ENCODE data around the gene G3BP1. TPM values are rescaled to one million over a fixed set of nuclear protein-coding genes. Genes with fewer than 3 reads are reported as not detected.
"Not testable (repeated sequence)": the region's sequence is repeated elsewhere in the genome, so short reads cannot be mapped to it uniquely, and the experiment has no call there.

Gene G3BP1
- total and polyA plus RNA-seq, 12 donors, result 10.6 to 132 (median 114) TPM

GRCh38 chr5:151779531-151780125 lies 7.9 kb downstream of the G3BP1 start:
- Histone ChIP-seq H3K36me3 (peaks cover 0 to 27% (median 0%) of the 10 kb centered on the region in 9 donors), H3K4me1 (peaks cover 4 to 99% (median 88%) of the 10 kb centered on the region in 9 donors), H3K27me3 (no peaks in the 10 kb centered on the region), H3K4me3 (no peak overlapping the region), H3K9me3 (no peaks in the 10 kb centered on the region), H3K27ac (no peak overlapping the region)
- no peak for TF ChIP-seq CTCF (IDR thresholded peaks at IDR 0.05)
- ATAC-seq (peak in 1 of 8 donors; percentile 52), DNase-seq (no peak)
- 61 to 66% methylated on average over 3 of the region's 3 CpGs for WGBS, 2 donors
- intact Hi-C loops (cut with DNase I), result loop anchor here in 1 of 10 donors (5.0 kb wide), 1 partner anchor 33 kb away; no protein-coding TSS in a partner anchor

- TF ChIP-seq CTCF (IDR thresholded peaks at IDR 0.05), result no peak
- H3K27ac ChIP-seq, result no peak overlapping the region
- no peak for ATAC-seq
- peaks cover 0 to 27% (median 0%) of the 10 kb centered on the region in 9 donors for H3K36me3 ChIP-seq
- H3K4me1 ChIP-seq, result peaks cover 4 to 99% (median 88%) of the 10 kb centered on the region in 9 donors
- intact Hi-C loops (cut with DNase I), result no loop called here
- WGBS, 2 donors, result 90 to 93% methylated on average over 11 of the region's 11 CpGs
- no peak overlapping the region for H3K4me3 ChIP-seq
- H3K27me3 ChIP-seq, result no peaks in the 10 kb centered on the region
- DNase-seq, result no peak
- no peaks in the 10 kb centered on the region for H3K9me3 ChIP-seq
Observed at GRCh38 chr5:151780348-151780747, 8.6 kb downstream of the G3BP1 start.

GRCh38 chr5:151781201-151781600 lies 9.4 kb downstream of the G3BP1 start:
- 40 to 43% methylated on average over 1 of the region's 1 CpG for WGBS, 2 donors
- Histone ChIP-seq H3K36me3 (peaks cover 0 to 28% (median 0%) of the 10 kb centered on the region in 9 donors), H3K27ac (no peak overlapping the region), H3K9me3 (no peaks in the 10 kb centered on the region), H3K4me3 (no peak overlapping the region), H3K27me3 (no peaks in the 10 kb centered on the region), H3K4me1 (peaks cover 0 to 99% (median 88%) of the 10 kb centered on the region in 9 donors)
- no peak for TF ChIP-seq CTCF (IDR thresholded peaks at IDR 0.05)
- intact Hi-C loops (cut with DNase I), result no loop called here
- DNase-seq, result no peak
- ATAC-seq, result no peak

- WGBS, 2 donors, result 96% methylated on average over 16 of the region's 16 CpGs
- H3K9me3 ChIP-seq; H3K27me3 ChIP-seq; H3K4me3 ChIP-seq; ATAC-seq; H3K27ac ChIP-seq; intact Hi-C loops (cut with DNase I); DNase-seq: not testable (repeated sequence)
- peaks cover 0 to 29% (median 3%) of the 10 kb centered on the region in 9 donors for H3K36me3 ChIP-seq
- H3K4me1 ChIP-seq, result peaks cover 0 to 78% (median 66%) of the 10 kb centered on the region in 9 donors
Observed at GRCh38 chr5:151783664-151784063, 11.9 kb downstream of the G3BP1 start.

GRCh38 chr5:151784141-151784540 lies 12.4 kb downstream of the G3BP1 start:
- intact Hi-C loops (cut with DNase I), result no loop called here
- H3K27ac ChIP-seq, result no peak overlapping the region
- no peaks in the 10 kb centered on the region for H3K9me3 ChIP-seq
- no peaks in the 10 kb centered on the region for H3K27me3 ChIP-seq
- DNase-seq, result no peak
- ATAC-seq, result no peak
- no peak for TF ChIP-seq CTCF (IDR thresholded peaks at IDR 0.05)
- H3K4me3 ChIP-seq, result no peak overlapping the region
- WGBS, 2 donors, result 56 to 58% methylated on average over 3 of the region's 3 CpGs
- H3K36me3 ChIP-seq, result peaks cover 0 to 29% (median 3%) of the 10 kb centered on the region in 9 donors
- H3K4me1 ChIP-seq, result peaks cover 0 to 73% (median 61%) of the 10 kb centered on the region in 9 donors

Measured in heart right ventricle (tissue), 16 donors.